DOHH2 (cell line): ENCODE data around the gene RNF26.

Experiments
- EZH2phosphoT487 ChIP-seq: fragments of 200-600 bp; sonication (generic); IDR thresholded peaks from 2 replicates; pipeline ENCODE4 v1.6.1; 2017; ENCODE audit warnings: borderline replicate concordance, mild to moderate bottlenecking, antibody characterized with exemption, low read length, moderate library complexity, mixed read lengths
- TF ChIP-seq, protein P1 (sequence below): fragments of 200-600 bp; sonication (generic); IDR thresholded peaks from one replicate; pipeline ENCODE4 v1.5.1; 2014; ENCODE audit warnings: antibody characterized with exemption, mild to moderate bottlenecking, low read depth, low read length; ENCODE audit not compliant: poor library complexity, severe bottlenecking

DNA sequence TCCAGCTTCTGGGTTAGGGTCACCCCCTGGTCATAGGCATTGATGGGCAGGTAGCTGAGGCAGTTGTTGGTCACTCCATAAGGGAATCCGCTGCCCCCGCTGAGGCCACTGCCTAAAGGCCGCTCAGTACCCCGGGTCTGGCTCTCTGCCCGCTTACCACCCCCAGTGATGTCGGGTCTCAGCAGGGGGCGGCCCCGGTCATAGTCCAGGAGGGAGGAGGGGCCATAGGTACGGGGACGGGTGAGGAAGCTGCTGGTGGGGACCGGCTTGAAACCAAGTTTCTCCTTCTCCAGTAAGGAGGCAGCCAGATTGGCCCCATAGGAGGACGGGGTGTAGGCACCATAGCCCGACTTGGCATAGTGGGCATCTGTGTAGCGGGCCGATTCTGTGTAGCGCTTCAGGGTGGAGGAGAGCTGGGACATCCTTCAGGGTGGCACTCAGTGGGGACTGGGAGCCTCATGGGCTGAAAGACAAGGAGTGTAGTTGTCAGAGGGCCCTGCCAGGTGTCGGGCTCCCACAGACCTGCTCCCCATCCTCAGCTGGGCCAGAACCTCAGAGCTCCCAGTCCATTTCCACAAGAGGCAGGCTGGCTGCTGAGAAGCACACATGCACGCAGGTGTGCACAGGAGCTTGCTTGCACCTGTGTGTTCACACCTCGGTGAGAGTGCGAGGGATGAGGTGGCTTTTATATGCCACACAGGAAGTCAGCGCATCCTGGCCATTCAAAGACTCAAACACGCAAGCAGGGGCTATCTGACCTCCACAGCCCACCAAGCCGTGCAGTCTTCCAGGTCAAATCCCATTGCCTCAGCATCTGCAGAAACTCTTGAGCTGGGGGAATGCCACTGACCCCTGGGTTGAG, 39.0 kb downstream of the RNF26 start:
- TF ChIP-seq, protein P1, sequence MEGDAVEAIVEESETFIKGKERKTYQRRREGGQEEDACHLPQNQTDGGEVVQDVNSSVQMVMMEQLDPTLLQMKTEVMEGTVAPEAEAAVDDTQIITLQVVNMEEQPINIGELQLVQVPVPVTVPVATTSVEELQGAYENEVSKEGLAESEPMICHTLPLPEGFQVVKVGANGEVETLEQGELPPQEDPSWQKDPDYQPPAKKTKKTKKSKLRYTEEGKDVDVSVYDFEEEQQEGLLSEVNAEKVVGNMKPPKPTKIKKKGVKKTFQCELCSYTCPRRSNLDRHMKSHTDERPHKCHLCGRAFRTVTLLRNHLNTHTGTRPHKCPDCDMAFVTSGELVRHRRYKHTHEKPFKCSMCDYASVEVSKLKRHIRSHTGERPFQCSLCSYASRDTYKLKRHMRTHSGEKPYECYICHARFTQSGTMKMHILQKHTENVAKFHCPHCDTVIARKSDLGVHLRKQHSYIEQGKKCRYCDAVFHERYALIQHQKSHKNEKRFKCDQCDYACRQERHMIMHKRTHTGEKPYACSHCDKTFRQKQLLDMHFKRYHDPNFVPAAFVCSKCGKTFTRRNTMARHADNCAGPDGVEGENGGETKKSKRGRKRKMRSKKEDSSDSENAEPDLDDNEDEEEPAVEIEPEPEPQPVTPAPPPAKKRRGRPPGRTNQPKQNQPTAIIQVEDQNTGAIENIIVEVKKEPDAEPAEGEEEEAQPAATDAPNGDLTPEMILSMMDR = no peak
- no peak for TF ChIP-seq EZH2phosphoT487
